PFSK-1 (cell line): Measurements from ENCODE around the gene GLRX.

Experiments
- POLR2AphosphoS5 ChIP-seq: IDR thresholded peaks from 2 replicates; pipeline ENCODE4 v1.6.1; 2012; ENCODE audit warnings: low read depth, mild to moderate bottlenecking, control low read depth, low read length, moderate library complexity
- REST ChIP-seq, 2 experiments: IDR thresholded peaks; 2 replicates each; pipeline versions ENCODE4 v1.6.1 to v1.8.0; 2011 to 2012; ENCODE audit warnings: low read depth in 2 of 2, low read length in 2 of 2, control low read depth in 1 of 2, inconsistent platforms in 1 of 2, mild to moderate bottlenecking in 1 of 2, moderate library complexity in 1 of 2; ENCODE audit not compliant: insufficient read depth in 1 of 2
- SIN3A ChIP-seq: IDR thresholded peaks from 2 replicates; pipeline ENCODE4 v1.6.1; 2012; ENCODE audit warnings: mild to moderate bottlenecking, low read length, moderate library complexity, borderline replicate concordance; ENCODE audit not compliant: insufficient read depth
- TAF1 ChIP-seq: IDR thresholded peaks from 2 replicates; pipeline ENCODE4 v1.6.1; 2012; ENCODE audit warnings: low read length, control low read depth, borderline replicate concordance; ENCODE audit not compliant: insufficient read depth

GRCh38 chr5:95768731-95769130 lies 53.8 kb downstream of the GLRX start:
- no peak for TF ChIP-seq TAF1
- TF ChIP-seq POLR2AphosphoS5, result no peak
- TF ChIP-seq REST (IDR thresholded peaks at IDR 0.05; ENCODE audit: insufficient read depth in 1 of 2, low read depth in 2 of 2, low read length in 2 of 2), result no peak
- TF ChIP-seq SIN3A, result no peak
